A549 (cell line): ENCODE measurements around the gene XPO6. TPM values are rescaled to one million over a fixed set of nuclear protein-coding genes. Genes with fewer than 3 reads are reported as not detected.

Experiments
- ATAC-seq, 2 experiments: fragments of 200-7000 bp in 1 of 2; fragments of >200 bp in 1 of 2; cut with Nextera tagmentation in 1 of 2; cut with Tn5 transposase in 1 of 2; 3 replicates each; pipeline versions ENCODE4 v1.8.0 to v1.9.1; 2018 to 2020; ENCODE audit warnings: mild to moderate bottlenecking in 1 of 2, moderate library complexity in 1 of 2
- CTCF ChIA-PET: fragments of 300-600 bp; sonication (Branson Sonifier 250); formaldehyde crosslinking; extraction: SDS; loops from one replicate; lab custom pipeline; 2021; ENCODE audit warnings: antibody characterized with exemption, inconsistent platforms; lab: Yijun Ruan, JAX
- POLR2A ChIA-PET: fragments of 350-600 bp; formaldehyde crosslinking; extraction: SDS; loops from one replicate; lab custom pipeline; 2021; ENCODE audit warnings: antibody characterized with exemption, inconsistent platforms; lab: Yijun Ruan, JAX
- DNase-seq, 2 experiments: peaks; one replicate each; pipeline versions ENCODE4 v3.0.0 to v3.0.0-alpha.2; 2011 to 2016; ENCODE audit warnings: low read depth in 1 of 2, low spot score in 1 of 2
- FAIRE-seq: peaks from 2 replicates; lab custom pipeline; 2011; peaks lifted over from hg19 to GRCh38; lab: Jason Lieb, UNC
- H3K27ac ChIP-seq, 2 experiments: fragments of >200 bp; sonication (Bioruptor Twin); formaldehyde crosslinking; 3 replicates each; pipeline ENCODE4 v1.5.1; 2016 to 2017
- H3K4me1 ChIP-seq: fragments of >200 bp; sonication (Bioruptor Twin); formaldehyde crosslinking; 3 replicates; pipeline ENCODE4 v1.6.1; 2016
- H3K4me2 ChIP-seq: fragments of >200 bp; sonication (Bioruptor Twin); formaldehyde crosslinking; 3 replicates; pipeline ENCODE4 v1.6.1; 2016
- H3K4me3 ChIP-seq: fragments of >200 bp; sonication (Bioruptor Twin); formaldehyde crosslinking; 3 replicates; pipeline ENCODE4 v1.5.1; 2016
- H3K9me3 ChIP-seq: fragments of >200 bp; sonication (Bioruptor Twin); formaldehyde crosslinking; 3 replicates; pipeline ENCODE4 v1.6.1; 2016
- ATOH8 ChIP-seq: fragments of 250-450 bp; sonication (Bioruptor Pico); IDR thresholded peaks from 2 replicates; pipeline ENCODE4 v1.5.0; 2020; ENCODE audit warnings: low read depth, mild to moderate bottlenecking, moderate library complexity
- BHLHE40 ChIP-seq: IDR thresholded peaks from 2 replicates; pipeline ENCODE4 v1.6.1; 2012; ENCODE audit warnings: low read depth, low read length, inconsistent platforms
- CBX2 ChIP-seq: fragments of 200-600 bp; sonication (generic); IDR thresholded peaks from 2 replicates; pipeline ENCODE4 v1.6.1; 2016; ENCODE audit warnings: low read depth, mild to moderate bottlenecking, borderline replicate concordance
- CBX8 ChIP-seq: fragments of 200-600 bp; sonication (generic); IDR thresholded peaks from 2 replicates; pipeline ENCODE4 v1.6.1; 2016
- CEBPB ChIP-seq, 2 experiments: fragments of >200 bp in 1 of 2; sonication (Bioruptor Twin) in 1 of 2; formaldehyde crosslinking in 1 of 2; IDR thresholded peaks; 2 replicates each; pipeline ENCODE4 v1.6.1; 2012 to 2016
- CHD2 ChIP-seq: fragments of 150-350 bp; IDR thresholded peaks from 2 replicates; pipeline ENCODE4 v1.6.1; 2014; ENCODE audit warnings: low read length; ENCODE audit not compliant: partially characterized antibody
- ESRRA ChIP-seq: fragments of 150-350 bp; IDR thresholded peaks from 2 replicates; pipeline ENCODE4 v1.6.1; 2014; ENCODE audit warnings: mild to moderate bottlenecking, low read length, borderline replicate concordance
- FOSB ChIP-seq: fragments of 250-450 bp; sonication (Bioruptor Pico); IDR thresholded peaks from 2 replicates; pipeline ENCODE4 v1.5.0; 2020; ENCODE audit warnings: mild to moderate bottlenecking, moderate library complexity
- FOSL2 ChIP-seq, 2 experiments: fragments of 450-650 bp in 1 of 2; fragments of >200 bp in 1 of 2; sonication (Bioruptor Twin) in 1 of 2; formaldehyde crosslinking; IDR thresholded peaks; 2 replicates each; pipeline versions ENCODE4 v1.5.0 to v1.6.1; 2016 to 2020; ENCODE audit warnings: mild to moderate bottlenecking in 1 of 2, moderate library complexity in 1 of 2
- GATA3 ChIP-seq: IDR thresholded peaks from 2 replicates; pipeline ENCODE4 v1.6.1; 2012; ENCODE audit warnings: borderline replicate concordance
- HOXB13 ChIP-seq: fragments of 250-450 bp; sonication (Bioruptor Pico); IDR thresholded peaks from 2 replicates; pipeline ENCODE4 v1.5.0; 2020; ENCODE audit warnings: low read depth, mild to moderate bottlenecking, moderate library complexity
- JUN ChIP-seq, 2 experiments: fragments of >200 bp; sonication (Bioruptor Twin); formaldehyde crosslinking; IDR thresholded peaks; 2 replicates in 1 of 2; 3 replicates in 1 of 2; pipeline ENCODE4 v1.6.1; 2016 to 2017
- JUNB ChIP-seq: fragments of >200 bp; sonication (Bioruptor Twin); formaldehyde crosslinking; IDR thresholded peaks from 2 replicates; pipeline ENCODE4 v1.6.1; 2016
- MAFK ChIP-seq: fragments of 450-650 bp; IDR thresholded peaks from 2 replicates; pipeline ENCODE4 v1.6.1; 2014; ENCODE audit not compliant: partially characterized antibody
- MAX ChIP-seq: IDR thresholded peaks from 2 replicates; pipeline ENCODE4 v1.6.1; 2012
- MAZ ChIP-seq: fragments of 150-350 bp; IDR thresholded peaks from 2 replicates; pipeline ENCODE4 v1.6.1; 2014; ENCODE audit warnings: antibody characterized with exemption, low read depth, low read length, borderline replicate concordance
- POLR2AphosphoS2 ChIP-seq: conservative IDR thresholded peaks from 2 replicates; pipeline ENCODE4 v1.6.1; 2012; ENCODE audit warnings: low read length, improper control_type of control experiment, inconsistent platforms
- RCOR1 ChIP-seq: fragments of 150-350 bp; IDR thresholded peaks from 2 replicates; pipeline ENCODE4 v1.6.1; 2014; ENCODE audit warnings: antibody characterized with exemption, low read length, low read depth
- RFX5 ChIP-seq: fragments of 450-650 bp; IDR thresholded peaks from 2 replicates; pipeline ENCODE4 v1.7.1; 2014; ENCODE audit warnings: antibody characterized with exemption, mild to moderate bottlenecking, moderate library complexity
- SREBF2 ChIP-seq: fragments of 450-650 bp; IDR thresholded peaks from 2 replicates; pipeline ENCODE4 v1.6.1; 2014; ENCODE audit warnings: mild to moderate bottlenecking, moderate library complexity
- TFCP2L1 ChIP-seq: fragments of 250-450 bp; sonication (Bioruptor Pico); IDR thresholded peaks from 2 replicates; pipeline ENCODE4 v1.5.0; 2021; ENCODE audit warnings: mild to moderate bottlenecking
- TP53 ChIP-seq: fragments of 250-450 bp; sonication (Bioruptor Pico); IDR thresholded peaks from 2 replicates; pipeline ENCODE4 v1.5.0; 2021; ENCODE audit warnings: mild to moderate bottlenecking, moderate library complexity
- WGBS: methylation state at CpG from one replicate; pipeline ENCODE4 v1.1.6; 2017; ENCODE audit errors: missing lambda C conversion rate; 5-methylcytosine and 5-hydroxymethylcytosine counted together
- polyA plus RNA-seq, 4 experiments: library from polyadenylated mRNA; depleted of rRNA in 3 of 4; stranded (reverse); fragments of >200 nt; fragmentation: RNase III in 1 of 4; extraction: RNeasy Plus Mini Kit Qiagen cat#74134 plus additional on column Dnase treatment in 1 of 4; gene quantifications; 2 replicates in 3 of 4; 3 replicates in 1 of 4; pipeline ENCODE4 v1.2.3, GENCODE V29; 2011 to 2017

Gene XPO6
- polyA plus RNA-seq, 2 of the 4 experiments (the other 2 are of a cell fraction) = 63.0 to 108 TPM

- ATAC-seq (peak in 1 of 2 experiments; percentile 23; a peak in 1 of 6 replicates), FAIRE-seq (no peak), DNase-seq (no peak)
- 82% methylated on average over 7 of the region's 7 CpGs for WGBS
- ChIA-PET POLR2A (no interaction called here), CTCF (interaction anchor here (0.5 to 1.4 kb wide), 2 partner anchors 15 to 500 kb away, joined by 3 read pairs; no protein-coding TSS in a partner anchor)
- Histone ChIP-seq H3K27ac (peak overlapping the region in 1 of 2 experiments; percentile 84; a peak in 3 of 6 replicates), H3K9me3 (no peaks in the 10 kb centered on the region), H3K4me3 (no peak overlapping the region), H3K4me1 (peaks cover 53% of the 10 kb centered on the region), H3K4me2 (peak overlapping the region; percentile 57)
- TF ChIP-seq RFX5 (no peak), RCOR1 (no peak), TP53 (CRISPR knock-in tag) (no peak)
These were observed 29.6 kb downstream of the XPO6 start for GRCh38 chr16:28182183-28182582.

DNA sequence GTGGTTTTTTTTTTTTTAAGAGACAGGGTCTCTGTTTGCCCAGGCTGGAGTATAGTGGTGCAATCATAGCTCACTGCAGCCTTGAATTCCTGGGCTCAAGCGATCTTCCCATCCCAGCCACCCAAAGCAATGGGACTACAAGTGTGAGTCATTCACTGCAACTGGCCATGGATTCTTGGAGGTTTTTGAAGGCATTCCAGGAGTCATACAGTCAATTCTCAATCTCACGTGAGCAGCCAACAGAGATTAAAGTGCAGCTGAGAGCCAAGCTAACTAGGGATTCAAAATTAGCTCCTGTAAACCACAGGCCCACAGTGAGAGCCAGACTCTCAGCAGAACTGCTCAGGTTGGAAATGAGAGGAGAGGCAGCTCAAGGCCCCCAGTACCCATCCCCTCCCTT, 30.2 kb downstream of the XPO6 start:
- WGBS = 0% methylated on average over 2 of the region's 2 CpGs
- H3K4me2 ChIP-seq = peak overlapping the region; percentile 57
- no peaks in the 10 kb centered on the region for H3K9me3 ChIP-seq
- no peak overlapping the region for H3K4me3 ChIP-seq
- FAIRE-seq (no peak), DNase-seq (peak; percentile 55 to 71), ATAC-seq (peak; percentile 91 to 94)
- TF ChIP-seq ATOH8 (CRISPR knock-in tag) = no peak
- TF ChIP-seq CBX2 = no peak
- no peak for TF ChIP-seq HOXB13 (CRISPR knock-in tag)
- TF ChIP-seq CHD2 = no peak
- TF ChIP-seq CEBPB (IDR thresholded peaks at IDR 0.05) = peak in 1 of 2 experiments; percentile 47; a peak in 1 of 4 replicates
- peak; percentile 82 for TF ChIP-seq BHLHE40
- no peak for TF ChIP-seq MAFK
- TF ChIP-seq FOSL2 (IDR thresholded peaks at IDR 0.05) = peak; percentile 45; the same call in 1 of the 2 replicates
- peak; percentile 85 for TF ChIP-seq FOSL2 (CRISPR knock-in tag; IDR thresholded peaks at IDR 0.05)
- TF ChIP-seq RCOR1 = no peak
- TF ChIP-seq JUN (IDR thresholded peaks at IDR 0.05) = no peak
- no peak for TF ChIP-seq SREBF2
- TF ChIP-seq JUNB = no peak
- TF ChIP-seq GATA3 = no peak
- no peak for TF ChIP-seq MAZ
- no peak for TF ChIP-seq CBX8
- peak; percentile 17; the same call in 1 of the 2 replicates for TF ChIP-seq MAX
- POLR2A ChIA-PET = no interaction called here
- CTCF ChIA-PET = no interaction called here
- H3K4me1 ChIP-seq = peaks cover 47% of the 10 kb centered on the region
- peak overlapping the region; percentile 11 to 84; a peak in 4 of 6 replicates for H3K27ac ChIP-seq

DNA sequence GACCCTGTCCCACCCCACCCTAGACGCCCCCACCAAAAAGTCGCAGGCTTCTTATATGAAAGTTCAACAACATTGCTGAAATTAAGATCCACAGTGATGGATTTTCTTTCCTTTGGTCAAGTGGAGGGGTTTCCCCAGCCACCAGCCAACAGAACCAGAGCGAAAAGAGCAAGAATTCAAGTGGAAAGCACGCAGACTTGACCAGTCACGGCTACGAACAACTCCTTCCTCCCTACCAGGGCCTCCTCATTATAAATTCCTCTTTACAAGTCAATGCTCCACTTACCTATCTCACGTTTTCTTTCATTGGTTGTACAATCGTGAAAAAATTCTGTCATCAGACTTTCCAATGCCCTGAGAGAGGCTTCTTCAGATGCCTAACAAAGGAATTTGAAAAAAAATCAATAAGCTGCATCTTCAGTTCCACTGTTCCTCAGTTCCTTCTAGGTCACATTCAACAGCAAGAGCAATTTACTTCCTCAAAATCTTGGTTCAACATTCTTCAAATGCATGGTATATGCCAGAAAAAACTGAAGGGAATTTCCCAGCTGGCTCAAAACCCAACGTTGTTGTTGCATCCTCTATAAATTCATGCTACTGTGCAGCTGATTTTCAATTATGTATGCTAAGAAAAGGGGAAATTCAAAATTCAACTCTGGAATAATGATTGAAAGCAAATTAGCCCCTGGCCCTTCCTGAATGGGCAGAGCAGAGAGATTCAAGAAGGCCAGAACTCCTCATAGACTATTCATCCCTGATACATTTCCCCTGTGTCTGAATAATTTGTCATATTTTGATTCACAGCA, 30.9 kb downstream of the XPO6 start:
- ATAC-seq (peak; percentile 54 to 71; a peak in 4 of 6 replicates), FAIRE-seq (no peak), DNase-seq (no peak)
- Histone ChIP-seq H3K4me3 (no peak overlapping the region), H3K27ac (peak overlapping the region; percentile 11 to 84), H3K4me1 (peaks cover 46% of the 10 kb centered on the region), H3K4me2 (peak overlapping the region; percentile 57), H3K9me3 (no peaks in the 10 kb centered on the region)
- TF ChIP-seq POLR2AphosphoS2 (no peak), FOSB (no peak), ESRRA (no peak), TFCP2L1 (CRISPR knock-in tag) (no peak), BHLHE40 (no peak)
- ChIA-PET POLR2A (interaction anchor here (0.5 kb wide), 1 partner anchor 311 kb away, joined by 4 read pairs; the partner anchor contains the start of gene CLN3), CTCF (no interaction called here)
- 78% methylated on average over 9 of the region's 9 CpGs for WGBS
